K562 (cell line): ENCODE results near the gene TRAPPC2L. TPM values are rescaled to one million over a fixed set of nuclear protein-coding genes. Genes with fewer than 3 reads are reported as not detected.

Experiments
- CEBPB ChIP-seq: fragments of 450-650 bp; IDR thresholded peaks from 2 replicates; pipeline ENCODE4 v1.6.1; 2016; ENCODE audit warnings: missing genetic modification characterization, missing compliant biosample characterization
- HMG20B ChIP-seq: fragments of 250-450 bp; sonication (Bioruptor Pico); IDR thresholded peaks from 2 replicates; pipeline ENCODE4 v1.5.0; 2021; ENCODE audit warnings: mild to moderate bottlenecking
- KLF13 ChIP-seq: fragments of 450-650 bp; IDR thresholded peaks from 2 replicates; pipeline ENCODE4 v1.6.1; 2016; ENCODE audit warnings: missing genetic modification characterization, low read depth, mild to moderate bottlenecking, missing compliant biosample characterization, moderate library complexity, borderline replicate concordance
- MGA ChIP-seq: fragments of 450-650 bp; IDR thresholded peaks from 2 replicates; pipeline ENCODE4 v1.6.1; 2016; ENCODE audit warnings: mild to moderate bottlenecking, moderate library complexity
- NFATC3 ChIP-seq: fragments of 450-650 bp; IDR thresholded peaks from 2 replicates; pipeline ENCODE4 v1.6.1; 2017; ENCODE audit warnings: mild to moderate bottlenecking
- NUFIP1 ChIP-seq: fragments of 450-650 bp; IDR thresholded peaks from 2 replicates; pipeline ENCODE4 v1.6.1; 2018; ENCODE audit not compliant: partially characterized antibody
- PBX2 ChIP-seq, 2 experiments: IDR thresholded peaks in 1 of 2; conservative IDR thresholded peaks in 1 of 2; 2 replicates each; pipeline ENCODE4 v1.6.1; 2016; ENCODE audit warnings: low read depth in 2 of 2, mild to moderate bottlenecking in 1 of 2, missing compliant biosample characterization in 1 of 2, missing genetic modification characterization in 1 of 2, moderate library complexity in 1 of 2
- SMARCA4 ChIP-seq: fragments of 450-650 bp; IDR thresholded peaks from 2 replicates; pipeline ENCODE4 v1.6.1; 2016
- SMARCA5 ChIP-seq: fragments of 450-650 bp; IDR thresholded peaks from 2 replicates; pipeline ENCODE4 v1.6.1; 2016
- ZNF134 ChIP-seq: fragments of 250-450 bp; sonication (Bioruptor Pico); conservative IDR thresholded peaks from 2 replicates; pipeline ENCODE4 v1.4.0; 2020
- ZNF3 ChIP-seq: fragments of 250-450 bp; sonication (Bioruptor Pico); IDR thresholded peaks from 2 replicates; pipeline ENCODE4 v1.5.0; 2021; ENCODE audit warnings: mild to moderate bottlenecking, moderate library complexity
- ZNF511 ChIP-seq: sonication (generic); formaldehyde crosslinking; IDR thresholded peaks from 2 replicates; pipeline ENCODE4 v1.8.0; 2022; ENCODE audit warnings: mild to moderate bottlenecking, missing genetic modification reagents
- polyA plus RNA-seq, 8 experiments: library from polyadenylated mRNA; depleted of rRNA in 4 of 8; stranded (reverse) in 5 of 8; unstranded in 3 of 8; fragments of >200 nt; fragmentation: Nextera tagmentation in 2 of 8; fragmentation: Illumina TruSeq in 1 of 8; extraction: Ambion mirVana in 2 of 8; extraction: Trizol in 1 of 8; gene quantifications; 2 replicates each; pipeline versions ENCODE4 v1.2.1 to v1.2.3, GENCODE V29; 2011 to 2014; ENCODE audit warnings: inconsistent platforms in 1 of 8, missing spikeins in 1 of 8
- total RNA-seq, 7 experiments: library from RNA; depleted of rRNA in 6 of 7; stranded (reverse); fragments of >200 nt in 6 of 7; fragmentation: Illumina TruSeq in 2 of 7; extraction: Trizol in 2 of 7; gene quantifications; 2 replicates each; pipeline versions ENCODE4 v1.2.1 to v1.2.3, GENCODE V29; 2011 to 2021; ENCODE audit warnings: low replicate concordance in 1 of 7

The TRAPPC2L gene
- total and polyA plus RNA-seq, 9 of the 15 experiments (the other 6 are each of a cell fraction or from before 2014, with no cell fraction given), result 60.4 to 398 (median 97.5) TPM

GRCh38 chr16:88812513-88813268 lies 44.2 kb upstream of the TRAPPC2L start (continued):
- no peak for TF ChIP-seq NFATC3
- peak; percentile 98 for TF ChIP-seq CEBPB (tag)
- no peak for TF ChIP-seq ZNF3 (CRISPR knock-in tag)
- no peak for TF ChIP-seq KLF13 (tag)
- no peak for TF ChIP-seq HMG20B
- TF ChIP-seq PBX2 (CRISPR knock-in tag; IDR thresholded peaks at IDR 0.05; ENCODE audit: low read depth), result no peak
- no peak for TF ChIP-seq PBX2 (tag; conservative IDR thresholded peaks at IDR 0.05; ENCODE audit: low read depth)
- TF ChIP-seq SMARCA4, result peak; percentile 39; the same call in 1 of the 2 replicates
- TF ChIP-seq ZNF511 (CRISPR knock-in tag), result no peak
- TF ChIP-seq ZNF134 (CRISPR knock-in tag), result no peak
- peak; percentile 66 for TF ChIP-seq MGA
- peak; percentile 57; the same call in 1 of the 2 replicates for TF ChIP-seq SMARCA5
- TF ChIP-seq NUFIP1, result no peak
